Measurements from ENCODE around the gene SYP.

SYP gene

GRCh38 chrX:49242545-49243066, 42.6 kb upstream of the SYP start:
- no peaks in the 10 kb centered on the region for H3K79me2 ChIP-seq (ENCODE audit: insufficient read depth, low read depth)
- no peaks in the 10 kb centered on the region for H3K27me3 ChIP-seq (ENCODE audit: insufficient read depth, low read depth)
- no peak overlapping the region for H3K9ac ChIP-seq

DNA sequence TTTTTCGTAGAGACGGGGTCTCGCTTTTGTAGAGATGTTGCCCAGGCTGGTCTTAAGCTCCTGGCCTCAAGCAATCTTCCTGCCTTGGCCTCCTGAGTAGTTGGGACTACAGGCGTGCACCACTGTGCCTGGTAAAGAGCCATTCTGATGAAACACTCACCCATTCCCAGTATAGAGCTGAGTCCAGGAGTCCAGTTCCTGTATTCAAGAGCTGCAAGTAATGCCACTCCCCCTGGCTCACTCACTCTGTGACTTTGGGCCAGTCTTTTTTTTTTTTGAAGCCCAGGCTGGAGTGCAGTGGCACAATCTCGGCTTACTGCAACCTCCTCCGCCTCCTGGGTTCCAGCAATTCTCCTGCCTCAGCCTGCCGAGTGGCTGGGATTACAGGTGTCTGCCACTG, 38.7 kb upstream of the SYP start:
- no peak overlapping the region for H3K27ac ChIP-seq
- no peaks in the 10 kb centered on the region for H3K79me2 ChIP-seq (ENCODE audit: insufficient read depth, low read depth)
- peaks cover 5% of the 10 kb centered on the region for H3K4me1 ChIP-seq (ENCODE audit: low read depth, poor library complexity, severe bottlenecking)
- no peaks in the 10 kb centered on the region for H3K36me3 ChIP-seq (ENCODE audit: insufficient read depth)
- TF ChIP-seq, protein P1, sequence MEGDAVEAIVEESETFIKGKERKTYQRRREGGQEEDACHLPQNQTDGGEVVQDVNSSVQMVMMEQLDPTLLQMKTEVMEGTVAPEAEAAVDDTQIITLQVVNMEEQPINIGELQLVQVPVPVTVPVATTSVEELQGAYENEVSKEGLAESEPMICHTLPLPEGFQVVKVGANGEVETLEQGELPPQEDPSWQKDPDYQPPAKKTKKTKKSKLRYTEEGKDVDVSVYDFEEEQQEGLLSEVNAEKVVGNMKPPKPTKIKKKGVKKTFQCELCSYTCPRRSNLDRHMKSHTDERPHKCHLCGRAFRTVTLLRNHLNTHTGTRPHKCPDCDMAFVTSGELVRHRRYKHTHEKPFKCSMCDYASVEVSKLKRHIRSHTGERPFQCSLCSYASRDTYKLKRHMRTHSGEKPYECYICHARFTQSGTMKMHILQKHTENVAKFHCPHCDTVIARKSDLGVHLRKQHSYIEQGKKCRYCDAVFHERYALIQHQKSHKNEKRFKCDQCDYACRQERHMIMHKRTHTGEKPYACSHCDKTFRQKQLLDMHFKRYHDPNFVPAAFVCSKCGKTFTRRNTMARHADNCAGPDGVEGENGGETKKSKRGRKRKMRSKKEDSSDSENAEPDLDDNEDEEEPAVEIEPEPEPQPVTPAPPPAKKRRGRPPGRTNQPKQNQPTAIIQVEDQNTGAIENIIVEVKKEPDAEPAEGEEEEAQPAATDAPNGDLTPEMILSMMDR (conservative IDR thresholded peaks at IDR 0.05; ENCODE audit: low read depth, low read length), result no peak
- H3K9ac ChIP-seq, result no peak overlapping the region
- H3K4me3 ChIP-seq (IDR thresholded peaks at IDR 0.05; ENCODE audit: insufficient read depth, low read depth, low read length), result no peak overlapping the region
- no peak overlapping the region for H3K4me2 ChIP-seq
- H2AFZ ChIP-seq (ENCODE audit: low read depth), result no peak overlapping the region
- no peaks in the 10 kb centered on the region for H3K27me3 ChIP-seq (ENCODE audit: insufficient read depth, low read depth)
- H4K20me1 ChIP-seq (ENCODE audit: insufficient read depth), result no peaks in the 10 kb centered on the region

More at GRCh38 chrX:49242545-49243066, 42.6 kb upstream of the SYP start:
- H2AFZ ChIP-seq (ENCODE audit: low read depth), result no peak overlapping the region
- no peak overlapping the region for H3K4me2 ChIP-seq
- TF ChIP-seq, protein P1 (conservative IDR thresholded peaks at IDR 0.05; ENCODE audit: low read depth, low read length), result no peak
- no peaks in the 10 kb centered on the region for H3K4me1 ChIP-seq (ENCODE audit: low read depth, poor library complexity, severe bottlenecking)
- no peak overlapping the region for H3K27ac ChIP-seq
- no peaks in the 10 kb centered on the region for H3K36me3 ChIP-seq (ENCODE audit: insufficient read depth)
- no peaks in the 10 kb centered on the region for H4K20me1 ChIP-seq (ENCODE audit: insufficient read depth)
- no peak overlapping the region for H3K4me3 ChIP-seq (IDR thresholded peaks at IDR 0.05; ENCODE audit: insufficient read depth, low read depth, low read length)

DNA sequence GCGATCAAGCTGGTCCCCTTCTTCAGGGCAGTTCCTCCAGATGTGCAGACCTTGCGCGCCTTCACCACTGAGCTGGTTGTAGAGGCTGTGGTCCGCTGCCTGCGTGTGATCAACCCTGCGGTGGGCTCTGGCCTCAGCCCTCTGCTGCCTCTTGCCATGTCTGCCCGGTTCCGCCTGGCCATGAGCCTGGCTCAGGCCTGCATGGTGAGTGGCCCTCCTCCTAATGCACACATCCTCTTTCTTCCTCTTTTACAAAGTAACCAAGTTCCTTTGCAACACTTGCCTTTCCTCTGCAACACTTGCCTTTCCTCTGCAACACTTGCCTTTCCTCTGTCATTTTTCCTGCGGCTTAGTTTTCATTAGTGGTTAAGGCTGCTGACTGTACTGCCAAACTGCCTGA, 37.1 kb upstream of the SYP start:
- H3K27me3 ChIP-seq (ENCODE audit: insufficient read depth, low read depth), result no peaks in the 10 kb centered on the region
- peaks cover 5% of the 10 kb centered on the region for H3K4me1 ChIP-seq (ENCODE audit: low read depth, poor library complexity, severe bottlenecking)
- H2AFZ ChIP-seq (ENCODE audit: low read depth), result no peak overlapping the region
- H3K27ac ChIP-seq, result no peak overlapping the region
- no peak overlapping the region for H3K4me2 ChIP-seq
- no peak overlapping the region for H3K4me3 ChIP-seq (IDR thresholded peaks at IDR 0.05; ENCODE audit: insufficient read depth, low read depth, low read length)
- no peaks in the 10 kb centered on the region for H3K79me2 ChIP-seq (ENCODE audit: insufficient read depth, low read depth)
- no peaks in the 10 kb centered on the region for H3K36me3 ChIP-seq (ENCODE audit: insufficient read depth)
- TF ChIP-seq, protein P1 (conservative IDR thresholded peaks at IDR 0.05; ENCODE audit: low read depth, low read length), result no peak
- no peak overlapping the region for H3K9ac ChIP-seq
- no peaks in the 10 kb centered on the region for H4K20me1 ChIP-seq (ENCODE audit: insufficient read depth)

DNA sequence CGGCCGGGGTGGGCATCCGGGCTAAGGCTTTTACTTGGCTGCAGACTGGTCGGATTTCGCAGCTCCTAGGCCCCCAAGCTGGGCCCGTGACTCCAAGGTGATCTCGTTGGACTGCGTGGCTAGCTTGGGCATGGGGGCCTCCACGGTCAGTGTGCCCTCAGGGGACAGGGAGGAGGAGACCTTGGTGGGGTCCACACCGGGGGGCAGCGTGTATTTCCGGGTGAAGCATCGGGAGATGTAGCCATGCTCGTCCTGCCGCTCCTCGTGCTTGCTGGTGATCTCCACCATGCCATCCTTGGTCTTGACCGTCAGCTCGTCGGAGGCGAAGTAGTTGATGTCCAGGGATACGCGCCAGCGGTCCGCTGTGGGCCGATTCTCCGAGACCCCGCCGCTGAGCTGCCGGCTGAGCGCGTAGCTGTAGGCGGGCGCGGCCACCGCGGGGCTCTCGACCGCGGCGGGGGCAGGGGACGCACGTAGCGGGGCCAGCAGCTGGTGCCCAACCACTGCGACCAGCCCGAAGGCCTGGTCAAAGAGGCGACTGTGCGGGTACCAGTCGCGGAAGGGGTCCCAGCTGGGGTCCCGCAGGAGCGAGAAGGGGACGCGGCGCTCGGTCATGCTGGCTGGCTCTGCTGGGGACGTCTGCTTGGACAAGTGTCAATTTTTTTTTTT, 34.0 kb upstream of the SYP start:
- H3K27ac ChIP-seq, result no peak overlapping the region
- no peaks in the 10 kb centered on the region for H4K20me1 ChIP-seq (ENCODE audit: insufficient read depth)
- no peaks in the 10 kb centered on the region for H3K36me3 ChIP-seq (ENCODE audit: insufficient read depth)
- no peaks in the 10 kb centered on the region for H3K27me3 ChIP-seq (ENCODE audit: insufficient read depth, low read depth)
- no peak overlapping the region for H2AFZ ChIP-seq (ENCODE audit: low read depth)
- no peaks in the 10 kb centered on the region for H3K79me2 ChIP-seq (ENCODE audit: insufficient read depth, low read depth)
- no peak overlapping the region for H3K9ac ChIP-seq
- H3K4me3 ChIP-seq (IDR thresholded peaks at IDR 0.05; ENCODE audit: insufficient read depth, low read depth, low read length), result no peak overlapping the region
- no peak overlapping the region for H3K4me2 ChIP-seq
- TF ChIP-seq, protein P1 (conservative IDR thresholded peaks at IDR 0.05; ENCODE audit: low read depth, low read length), result no peak
- H3K4me1 ChIP-seq (ENCODE audit: low read depth, poor library complexity, severe bottlenecking), result peaks cover 8% of the 10 kb centered on the region
